Choroid plexus epithelial cell (primary cell): ENCODE data around the gene CCM2.

Source experiments
- DNase-seq: peaks from one replicate; pipeline ENCODE4 v3.0.0-alpha.2; 2010; ENCODE audit warnings: low read depth
- H3K4me3 ChIP-seq: 2 replicates; pipeline ENCODE4 v1.5.1; 2011; ENCODE audit warnings: low read depth, mild to moderate bottlenecking, control low read depth, low read length, moderate library complexity
- CTCF ChIP-seq: conservative IDR thresholded peaks from 2 replicates; pipeline ENCODE4 v1.5.1; 2011; ENCODE audit warnings: low read depth, mild to moderate bottlenecking, control low read depth, inconsistent platforms, low read length, moderate library complexity

The CCM2 gene

GRCh38 chr7:45067582-45067981 is 67.6 kb downstream of the CCM2 start:
- DNase-seq, result no peak
- TF ChIP-seq CTCF, result no peak
- no peak overlapping the region for H3K4me3 ChIP-seq

- no peak overlapping the region for H3K4me3 ChIP-seq
- DNase-seq, result no peak
- TF ChIP-seq CTCF, result no peak
Measured at GRCh38 chr7:45068236-45069023, 68.4 kb downstream of the CCM2 start.

- DNase-seq, result no peak
- H3K4me3 ChIP-seq, result no peak overlapping the region
- peak; percentile 11 for TF ChIP-seq CTCF
Measured at GRCh38 chr7:45069444-45070253, 69.6 kb downstream of the CCM2 start.

- H3K4me3 ChIP-seq, result no peak overlapping the region
- no peak for DNase-seq
- TF ChIP-seq CTCF, result no peak
Measured at GRCh38 chr7:45070254-45070642, 70.2 kb downstream of the CCM2 start.

- H3K4me3 ChIP-seq, result no peak overlapping the region
- TF ChIP-seq CTCF, result no peak
- no peak for DNase-seq
Measured at GRCh38 chr7:45071528-45071927, 71.5 kb downstream of the CCM2 start.

GRCh38 chr7:45072131-45073030 is 72.4 kb downstream of the CCM2 start:
- TF ChIP-seq CTCF, result no peak
- no peak overlapping the region for H3K4me3 ChIP-seq
- DNase-seq, result peak; percentile 45
